K562 (cell line): ENCODE data around the gene FNBP1. TPM values are rescaled to one million over a fixed set of nuclear protein-coding genes. Genes with fewer than 3 reads are reported as not detected.

Source experiments
- ATAC-seq: fragments of 200-7000 bp; cut with Tn5 transposase; 3 replicates; pipeline ENCODE4 v1.9.1; 2020; ENCODE audit warnings: moderate library complexity
- BruUV-seq: library from RNA; stranded (reverse); fragments of 400-500 nt; replicated peaks from 2 replicates; lab custom pipeline; 2021; lab: Mats Ljungman, UMichigan
- CTCF ChIA-PET: fragments of 300-600 bp; formaldehyde crosslinking; extraction: SDS; loops from one replicate; lab custom pipeline; 2021; ENCODE audit warnings: low intra/inter-chr PET ratio; lab: Yijun Ruan, JAX
- POLR2A ChIA-PET: fragments of 300-600, 350-650 bp; sonication (Branson Sonifier 250); formaldehyde crosslinking; extraction: SDS; loops from one replicate; lab custom pipeline; 2021; ENCODE audit warnings: antibody characterized with exemption, inconsistent platforms; lab: Yijun Ruan, JAX
- DNase-seq, 4 experiments: peaks; one replicate each; pipeline versions ENCODE4 v3.0.0 to v3.0.0-alpha.2; 2011 to 2018; ENCODE audit warnings: low spot score in 3 of 4, mixed read lengths in 3 of 4; ENCODE audit errors: extremely low read depth in 1 of 4
- FAIRE-seq: peaks from 2 replicates; lab custom pipeline; 2011; peaks lifted over from hg19 to GRCh38; lab: Jason Lieb, UNC
- H2AFZ ChIP-seq: 2 replicates; pipeline ENCODE4 v1.6.0; 2011; ENCODE audit warnings: low read depth, low read length, control low read depth, inconsistent platforms
- H3K27ac ChIP-seq: fragments of 200-600 bp; 3 replicates; pipeline ENCODE4 v1.8.0; 2011; ENCODE audit warnings: low read depth, mild to moderate bottlenecking, control low read depth, inconsistent platforms, low read length, moderate library complexity, mixed read lengths; ENCODE audit errors: extremely low read depth
- H3K27me3 ChIP-seq, 2 experiments: fragments of 300-600 bp in 1 of 2; 2 replicates in 1 of 2; 3 replicates in 1 of 2; pipeline versions ENCODE4 v1.6.0 to v1.8.0; 2011; ENCODE audit warnings: inconsistent platforms in 2 of 2, low read length in 2 of 2, mild to moderate bottlenecking in 1 of 2, mixed read lengths in 1 of 2, moderate library complexity in 1 of 2; ENCODE audit not compliant: control insufficient read depth in 2 of 2, insufficient read depth in 2 of 2
- H3K36me3 ChIP-seq: fragments of 300-600 bp; 3 replicates; pipeline ENCODE4 v1.8.0; 2011; ENCODE audit warnings: mild to moderate bottlenecking, low read length, inconsistent platforms; ENCODE audit not compliant: control insufficient read depth, insufficient read depth
- H3K4me1 ChIP-seq, 2 experiments: fragments of 200-600 bp in 1 of 2; replicated peaks in 1 of 2; 2 replicates in 1 of 2; 3 replicates in 1 of 2; pipeline versions ENCODE4 v1.5.1 to v1.8.0; 2011; ENCODE audit warnings: inconsistent platforms in 2 of 2, low read length in 2 of 2, mild to moderate bottlenecking in 1 of 2, mixed read lengths in 1 of 2, moderate library complexity in 1 of 2; ENCODE audit not compliant: control insufficient read depth in 2 of 2, insufficient read depth in 2 of 2
- H3K4me2 ChIP-seq: 2 replicates; pipeline ENCODE4 v1.6.1; 2011; ENCODE audit warnings: low read length, control low read depth, inconsistent platforms, mixed read lengths; ENCODE audit not compliant: insufficient read depth
- H3K4me3 ChIP-seq: fragments of 200-600 bp; sonication (generic), shearing (Covaris generic); 2 replicates; pipeline ENCODE4 v1.5.1; 2016; ENCODE audit warnings: control low read depth, inconsistent platforms
- H3K79me2 ChIP-seq: fragments of 200-600 bp; 3 replicates; pipeline ENCODE4 v1.8.0; 2011; ENCODE audit warnings: low read length, inconsistent platforms; ENCODE audit not compliant: control insufficient read depth, insufficient read depth
- H3K9ac ChIP-seq, 2 experiments: 2 replicates each; pipeline versions ENCODE4 v1.6.0 to v1.6.1; 2011; ENCODE audit warnings: low read depth in 2 of 2, low read length in 2 of 2, control low read depth in 1 of 2, inconsistent platforms in 1 of 2, mild to moderate bottlenecking in 1 of 2, mixed read lengths in 1 of 2; ENCODE audit not compliant: insufficient read depth in 1 of 2
- H3K9me1 ChIP-seq: one replicate; pipeline ENCODE4 v1.6.0; 2011; ENCODE audit warnings: inconsistent platforms, mild to moderate bottlenecking, low read length, moderate library complexity; ENCODE audit not compliant: control insufficient read depth, insufficient read depth
- H3K9me3 ChIP-seq: replicated peaks from 2 replicates; pipeline ENCODE4 v1.5.1; 2011; ENCODE audit warnings: low read depth, low read length, inconsistent platforms; ENCODE audit not compliant: control insufficient read depth, insufficient read depth
- H4K20me1 ChIP-seq: replicated peaks from 2 replicates; pipeline ENCODE4 v1.6.1; 2011; ENCODE audit warnings: low read length, inconsistent platforms, mixed read lengths; ENCODE audit not compliant: control insufficient read depth, insufficient read depth
- GABPB1 ChIP-seq: sonication (generic); formaldehyde crosslinking; IDR thresholded peaks from 2 replicates; pipeline ENCODE4 v1.8.0; 2022; ENCODE audit warnings: mild to moderate bottlenecking, missing genetic modification reagents
- MEIS2 ChIP-seq: fragments of 450-650 bp; IDR thresholded peaks from 2 replicates; pipeline ENCODE4 v1.6.1; 2014; ENCODE audit warnings: mild to moderate bottlenecking; ENCODE audit not compliant: partially characterized antibody
- POLR3A ChIP-seq: IDR thresholded peaks from 2 replicates; pipeline ENCODE4 v1.6.1; 2011; ENCODE audit warnings: borderline replicate concordance, mild to moderate bottlenecking, moderate library complexity; ENCODE audit not compliant: insufficient read length, insufficient read depth; ENCODE audit errors: extremely low read depth
- RBM22 ChIP-seq: fragments of 200-400 bp; formaldehyde crosslinking; IDR thresholded peaks from 2 replicates; pipeline ENCODE4 v1.6.1; 2018; ENCODE audit warnings: low read length, low read depth; ENCODE audit not compliant: poor library complexity, severe bottlenecking
- SETDB1 ChIP-seq: IDR thresholded peaks from one replicate; pipeline ENCODE4 v1.6.1; 2012; ENCODE audit warnings: low read length, control low read depth, inconsistent platforms
- TRIM24 ChIP-seq, 2 experiments: fragments of 450-650 bp; IDR thresholded peaks; 2 replicates each; pipeline ENCODE4 v1.6.1; 2016
- ZFX ChIP-seq: sonication (generic); formaldehyde crosslinking; IDR thresholded peaks from 2 replicates; pipeline ENCODE4 v1.8.0; 2022; ENCODE audit warnings: mild to moderate bottlenecking, missing genetic modification reagents, moderate library complexity
- ZNF133 ChIP-seq: fragments of 250-450 bp; sonication (Bioruptor Pico); IDR thresholded peaks from 2 replicates; pipeline ENCODE4 v1.4.0; 2020; ENCODE audit warnings: mild to moderate bottlenecking
- ZNF444 ChIP-seq: fragments of 250-450 bp; sonication (Bioruptor Pico); IDR thresholded peaks from 2 replicates; pipeline ENCODE4 v1.4.0; 2020; ENCODE audit warnings: mild to moderate bottlenecking, moderate library complexity
- WGBS: fragments of 100-300 bp; shearing (Covaris generic); methylation state at CpG from one replicate; pipeline ENCODE4 v1.1.6; 2016; ENCODE audit warnings: low coverage, mixed read lengths; ENCODE audit not compliant: insufficient coverage; ENCODE audit errors: missing lambda C conversion rate; 5-methylcytosine and 5-hydroxymethylcytosine counted together
- in situ Hi-C: fragments of 300-500 bp; cut with MboI; formaldehyde crosslinking; loops from 4 replicates; pipeline ENCODE4 v1.15.0; 2018; ENCODE audit warnings: inconsistent platforms, mixed read lengths
- intact Hi-C: fragments of 100-400 bp; cut with micrococcal nuclease; formaldehyde crosslinking; loops from 2 replicates; pipeline ENCODE4 v1.14.2; 2022
- polyA plus RNA-seq, 8 experiments: library from polyadenylated mRNA; depleted of rRNA in 4 of 8; stranded (reverse) in 5 of 8; unstranded in 3 of 8; fragments of >200 nt; fragmentation: Nextera tagmentation in 2 of 8; fragmentation: Illumina TruSeq in 1 of 8; extraction: Ambion mirVana in 2 of 8; extraction: Trizol in 1 of 8; gene quantifications; 2 replicates each; pipeline versions ENCODE4 v1.2.1 to v1.2.3, GENCODE V29; 2011 to 2014; ENCODE audit warnings: inconsistent platforms in 1 of 8, missing spikeins in 1 of 8
- total RNA-seq, 7 experiments: library from RNA; depleted of rRNA in 6 of 7; stranded (reverse); fragments of >200 nt in 6 of 7; fragmentation: Illumina TruSeq in 2 of 7; extraction: Trizol in 2 of 7; gene quantifications; 2 replicates each; pipeline versions ENCODE4 v1.2.1 to v1.2.3, GENCODE V29; 2011 to 2021; ENCODE audit warnings: low replicate concordance in 1 of 7
- TF ChIP-seq, protein P1 (sequence below): fragments of 450-650 bp; formaldehyde crosslinking; IDR thresholded peaks from 2 replicates; pipeline ENCODE4 v1.4.0; 2020; ENCODE audit warnings: mild to moderate bottlenecking
- TF ChIP-seq, protein P2 (sequence below): fragments of 250-450 bp; sonication (Bioruptor Pico); IDR thresholded peaks from 2 replicates; pipeline ENCODE4 v1.6.1; 2021; ENCODE audit warnings: mild to moderate bottlenecking
- TF ChIP-seq, protein P3 (sequence below): IDR thresholded peaks from 3 replicates; pipeline ENCODE4 v1.6.1; 2011; ENCODE audit warnings: borderline replicate concordance, mild to moderate bottlenecking; ENCODE audit not compliant: insufficient read length, insufficient read depth

Gene FNBP1
- total and polyA plus RNA-seq, 9 of the 15 experiments (the other 6 are each of a cell fraction or from before 2014, with no cell fraction given), result 1.8 to 14.9 (median 7.6) TPM

DNA sequence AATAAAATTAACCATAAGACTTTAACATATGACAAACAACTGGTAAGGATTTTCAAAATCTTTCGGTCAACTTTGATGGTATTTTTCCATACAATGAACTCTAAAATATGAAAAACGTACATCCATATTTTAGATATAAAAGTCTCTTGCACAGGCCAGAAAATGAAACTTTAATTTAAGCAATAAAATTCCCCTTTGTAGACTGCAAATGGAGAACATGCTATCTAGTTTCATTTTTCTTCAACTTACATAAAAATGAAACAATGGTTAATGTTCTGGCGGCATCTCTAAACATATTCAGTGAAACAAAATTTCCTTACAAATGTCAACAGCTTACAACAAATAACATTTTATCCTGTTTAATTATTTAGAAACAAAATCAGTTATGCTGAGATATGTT is 123.7 kb downstream of the FNBP1 start (continued):
- TF ChIP-seq ZNF444 (no peak), SETDB1 (no peak), TRIM24 (IDR thresholded peaks at IDR 0.05) (no peak), ZFX (CRISPR knock-in tag) (no peak), POLR3A (no peak), GABPB1 (no peak), ZNF133 (CRISPR knock-in tag) (no peak)
- TF ChIP-seq, protein P1, sequence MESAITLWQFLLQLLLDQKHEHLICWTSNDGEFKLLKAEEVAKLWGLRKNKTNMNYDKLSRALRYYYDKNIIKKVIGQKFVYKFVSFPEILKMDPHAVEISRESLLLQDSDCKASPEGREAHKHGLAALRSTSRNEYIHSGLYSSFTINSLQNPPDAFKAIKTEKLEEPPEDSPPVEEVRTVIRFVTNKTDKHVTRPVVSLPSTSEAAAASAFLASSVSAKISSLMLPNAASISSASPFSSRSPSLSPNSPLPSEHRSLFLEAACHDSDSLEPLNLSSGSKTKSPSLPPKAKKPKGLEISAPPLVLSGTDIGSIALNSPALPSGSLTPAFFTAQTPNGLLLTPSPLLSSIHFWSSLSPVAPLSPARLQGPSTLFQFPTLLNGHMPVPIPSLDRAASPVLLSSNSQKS (CRISPR knock-in tag), result no peak

DNA sequence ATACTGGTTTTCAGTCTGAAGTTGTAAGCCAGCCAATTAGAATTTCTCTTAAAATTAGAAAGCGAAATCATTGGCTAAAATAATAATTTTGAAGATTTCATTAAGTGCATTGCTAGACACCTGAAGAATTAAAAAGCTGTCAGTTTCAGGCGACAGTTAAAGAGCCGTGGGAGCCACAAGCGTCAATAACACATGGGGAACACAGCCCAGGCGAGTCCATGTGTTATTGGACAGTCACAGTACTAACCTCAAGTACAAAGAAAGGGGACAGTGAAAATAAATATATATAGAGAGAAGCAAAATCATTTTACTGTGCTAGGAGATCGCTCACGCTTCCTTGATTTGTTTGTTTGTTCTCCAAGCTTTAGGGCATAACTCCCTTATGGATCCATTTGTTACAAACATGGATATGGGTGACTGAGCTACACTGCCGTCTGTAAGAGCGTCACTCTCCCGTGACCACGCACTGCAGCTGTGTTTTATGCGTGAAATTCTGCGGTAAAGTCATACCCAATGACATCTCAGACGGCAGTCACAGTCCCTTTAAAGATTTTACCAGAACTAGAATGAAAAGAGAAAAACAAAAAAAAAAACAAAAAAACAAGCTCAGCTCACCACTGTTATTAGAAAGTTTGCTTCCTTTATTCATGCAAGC is 124.6 kb downstream of the FNBP1 start:
- Histone ChIP-seq H3K4me1 (no peaks in the 10 kb centered on the region), H2AFZ (no peak overlapping the region), H3K36me3 (no peaks in the 10 kb centered on the region), H3K9me1 (no peaks in the 10 kb centered on the region), H3K4me3 (no peak overlapping the region), H3K9ac (no peak overlapping the region), H3K27ac (no peak overlapping the region), H3K4me2 (no peak overlapping the region), H3K9me3 (no peaks in the 10 kb centered on the region), H4K20me1 (no peaks in the 10 kb centered on the region), H3K27me3 (no peaks in the 10 kb centered on the region), H3K79me2 (no peaks in the 10 kb centered on the region)
- TF ChIP-seq, protein P2, sequence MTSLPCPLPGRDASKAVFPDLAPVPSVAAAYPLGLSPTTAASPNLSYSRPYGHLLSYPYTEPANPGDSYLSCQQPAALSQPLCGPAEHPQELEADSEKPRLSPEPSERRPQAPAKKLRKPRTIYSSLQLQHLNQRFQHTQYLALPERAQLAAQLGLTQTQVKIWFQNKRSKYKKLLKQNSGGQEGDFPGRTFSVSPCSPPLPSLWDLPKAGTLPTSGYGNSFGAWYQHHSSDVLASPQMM, result no peak
- no peak for TF ChIP-seq RBM22
- no peak for TF ChIP-seq MEIS2
- TF ChIP-seq, protein P3, sequence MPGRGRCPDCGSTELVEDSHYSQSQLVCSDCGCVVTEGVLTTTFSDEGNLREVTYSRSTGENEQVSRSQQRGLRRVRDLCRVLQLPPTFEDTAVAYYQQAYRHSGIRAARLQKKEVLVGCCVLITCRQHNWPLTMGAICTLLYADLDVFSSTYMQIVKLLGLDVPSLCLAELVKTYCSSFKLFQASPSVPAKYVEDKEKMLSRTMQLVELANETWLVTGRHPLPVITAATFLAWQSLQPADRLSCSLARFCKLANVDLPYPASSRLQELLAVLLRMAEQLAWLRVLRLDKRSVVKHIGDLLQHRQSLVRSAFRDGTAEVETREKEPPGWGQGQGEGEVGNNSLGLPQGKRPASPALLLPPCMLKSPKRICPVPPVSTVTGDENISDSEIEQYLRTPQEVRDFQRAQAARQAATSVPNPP, result no peak
- intact Hi-C loops, result no loop called here
- in situ Hi-C loops, result no loop called here
- 59% methylated on average over 14 of the region's 14 CpGs for WGBS
- DNase-seq, result no peak
- POLR2A ChIA-PET, result interaction anchor here (0.9 kb wide), 1 partner anchor 10 kb away, joined by 3 read pairs; no protein-coding TSS in a partner anchor
- no peak for FAIRE-seq
- CTCF ChIA-PET, result no interaction called here
- ATAC-seq, result no peak
- no TSS peak for BruUV-seq
